Medulla oblongata (tissue), 1 donor: ENCODE data around the gene AGAP1.

Experiments used
- DNase-seq: peaks from one replicate; pipeline ENCODE4 v3.0.0-alpha.2; 2015; ENCODE audit errors: extremely low spot score

Gene AGAP1

GRCh38 chr2:236171181-236171679, 677.4 kb downstream of the AGAP1 start:
- no peak for DNase-seq

- peak; percentile 74 for DNase-seq
These were observed 677.9 kb downstream of the AGAP1 start for GRCh38 chr2:236171680-236172254.

- DNase-seq = no peak
These were observed 678.6 kb downstream of the AGAP1 start for GRCh38 chr2:236172255-236173035.

DNA sequence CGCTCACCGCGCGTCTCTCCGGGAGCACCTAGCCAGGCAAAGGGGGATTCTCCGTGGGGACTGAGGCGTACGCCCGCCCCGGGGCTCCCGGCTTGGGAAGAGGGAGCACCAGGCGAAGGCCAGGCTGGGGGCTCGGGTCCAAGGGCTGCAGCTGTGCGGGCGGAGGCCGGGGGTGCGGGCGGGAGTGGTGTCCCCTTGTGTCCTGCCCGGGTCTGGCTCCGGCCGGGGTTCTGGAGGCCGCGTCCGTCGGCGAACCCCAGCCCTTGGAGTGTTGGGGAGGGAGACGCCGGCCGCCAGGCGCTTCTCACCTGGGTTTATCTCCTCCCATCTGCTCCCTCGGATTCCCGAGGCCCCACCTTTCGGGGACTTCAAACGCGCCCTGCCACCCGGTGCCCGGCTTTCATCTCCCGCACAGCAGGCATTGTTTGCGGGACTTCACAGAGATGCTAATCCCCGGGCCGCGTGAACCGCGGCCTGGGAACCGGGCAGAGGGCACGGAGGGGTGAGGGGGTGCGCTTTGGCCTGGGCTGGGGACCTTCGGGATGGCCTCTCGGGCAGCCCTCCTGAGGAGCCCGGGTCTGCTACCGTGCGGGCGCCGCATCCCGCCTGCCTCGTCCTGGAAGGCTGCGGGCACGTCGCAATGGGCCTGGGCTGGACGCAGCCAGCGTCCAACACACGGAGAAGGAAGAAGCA, 679.3 kb downstream of the AGAP1 start:
- no peak for DNase-seq

- DNase-seq = no peak
These were observed 680.1 kb downstream of the AGAP1 start for GRCh38 chr2:236173729-236174607.

GRCh38 chr2:236175548-236176150, 681.8 kb downstream of the AGAP1 start:
- no peak for DNase-seq

DNA sequence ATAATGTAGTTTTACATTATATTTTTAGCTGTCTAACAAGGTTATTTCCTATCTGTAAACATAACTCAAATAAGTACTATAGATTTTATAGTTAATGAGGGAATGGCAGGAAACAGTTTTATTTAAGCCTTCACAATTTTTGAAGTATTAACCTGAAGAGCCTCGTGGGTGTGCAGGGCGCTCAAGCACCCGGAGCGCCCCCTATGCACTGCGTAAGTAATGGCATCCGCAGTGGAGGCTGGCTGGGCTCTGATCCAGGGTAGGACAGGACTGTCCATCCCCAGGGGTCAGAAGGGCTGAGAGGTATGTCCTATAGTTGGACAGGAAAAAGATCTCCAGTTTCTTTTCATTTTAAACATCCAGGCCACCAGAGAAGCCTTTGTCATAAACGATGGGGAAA, 682.6 kb downstream of the AGAP1 start:
- DNase-seq = no peak

- DNase-seq = no peak
These were observed 683.1 kb downstream of the AGAP1 start for GRCh38 chr2:236176951-236177350.

GRCh38 chr2:236177604-236177966, 683.7 kb downstream of the AGAP1 start:
- DNase-seq = no peak

DNA sequence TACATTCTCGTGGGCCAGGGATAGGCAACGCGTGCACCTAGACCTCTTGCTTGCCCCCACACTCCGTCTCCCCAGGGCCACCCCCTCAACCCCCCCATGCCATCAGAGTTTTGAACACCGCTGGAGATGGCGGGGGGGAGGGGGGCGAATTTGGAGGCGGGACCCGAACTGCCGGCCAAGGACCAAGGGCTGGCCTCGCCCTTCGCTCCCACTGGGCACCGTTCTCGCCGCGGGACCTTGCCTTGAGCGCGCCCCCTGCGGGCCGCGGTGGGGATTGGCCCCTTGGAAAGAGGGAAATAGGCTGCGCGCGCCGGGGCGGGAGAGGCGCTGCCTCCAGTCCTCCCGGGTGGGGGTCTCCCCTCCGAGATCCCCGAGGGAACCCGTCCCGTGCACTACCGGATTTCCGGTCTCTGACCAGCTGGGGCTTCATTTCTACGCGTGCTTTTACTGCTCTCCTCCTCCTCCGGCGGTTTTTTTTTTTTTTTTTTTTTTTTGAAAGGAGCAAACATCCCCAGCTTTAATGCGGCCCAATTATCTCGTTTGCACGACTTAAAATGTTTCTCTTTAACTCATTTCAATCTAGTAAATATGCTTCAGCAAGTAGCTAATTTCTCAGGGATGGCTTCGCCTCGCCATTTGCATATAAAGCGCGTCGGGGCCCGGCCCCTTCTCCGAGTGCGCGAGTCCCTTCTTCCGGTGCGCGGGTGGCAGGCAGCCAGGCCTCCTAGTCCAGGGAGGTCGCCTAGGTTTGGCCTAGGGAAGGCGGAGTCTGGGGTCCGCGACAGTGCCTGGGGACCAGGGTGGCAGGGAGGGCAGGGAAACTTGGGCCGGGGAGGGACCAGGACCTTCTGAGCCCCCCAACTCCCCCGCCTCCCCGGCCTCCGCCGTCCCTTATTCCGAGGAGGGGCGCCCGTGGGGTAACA, 684.4 kb downstream of the AGAP1 start:
- DNase-seq = peak; percentile 64

DNA sequence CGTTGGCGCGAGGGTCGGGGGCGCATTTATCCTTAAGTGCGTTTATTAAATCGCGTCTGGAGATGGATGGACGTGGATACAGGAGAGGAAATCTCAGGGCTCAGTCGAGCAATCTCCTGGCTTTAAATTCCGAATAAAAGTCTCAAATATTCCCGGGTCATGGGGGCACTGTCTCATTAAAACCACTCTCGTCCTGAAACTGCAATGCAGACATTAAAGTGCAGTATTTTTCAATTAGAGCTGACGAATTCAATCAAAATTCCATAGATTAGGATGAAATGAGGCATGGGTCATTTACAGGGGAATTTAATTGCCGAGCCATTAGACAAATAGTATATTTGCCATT, 685.0 kb downstream of the AGAP1 start:
- no peak for DNase-seq

DNA sequence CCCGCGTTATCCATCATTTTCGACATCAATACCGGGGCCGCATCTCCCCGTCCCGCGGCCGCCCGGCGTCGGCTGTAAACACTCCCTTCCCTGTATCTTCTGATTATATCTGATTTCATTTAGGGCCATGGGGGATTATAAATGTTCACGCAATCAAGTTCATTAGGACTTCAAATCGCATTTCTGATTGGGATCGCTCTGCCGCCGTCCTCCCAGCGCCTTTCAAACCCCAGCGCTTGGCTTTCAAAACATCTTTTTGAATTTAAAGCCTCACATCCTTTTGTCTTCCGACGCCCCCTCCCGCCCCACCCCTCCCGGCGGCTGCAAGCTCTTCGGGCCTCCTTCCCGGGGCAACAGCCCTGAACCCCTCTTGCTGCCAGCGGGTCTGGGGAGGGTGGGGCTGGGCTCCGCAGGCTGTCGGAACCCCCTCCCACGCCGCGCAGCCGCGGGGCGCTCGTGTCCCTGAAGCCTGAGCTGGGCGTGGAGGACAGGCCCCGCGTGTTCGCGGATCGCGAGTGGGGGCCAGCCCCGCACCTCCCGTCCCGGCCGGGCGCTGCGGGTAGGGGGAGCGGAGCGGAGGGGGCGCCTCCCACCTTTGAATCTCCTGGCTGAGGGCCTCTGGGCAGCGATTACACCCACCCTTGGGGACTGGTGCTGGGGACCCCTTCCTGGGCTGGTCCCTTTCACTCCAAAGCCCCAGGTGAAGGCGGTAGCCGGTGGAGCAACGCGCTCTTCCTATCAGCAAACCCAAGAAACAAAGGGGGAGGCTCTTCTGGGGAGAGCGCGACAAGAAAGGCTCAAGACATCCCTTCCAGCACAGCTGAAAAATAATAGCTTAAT, 685.6 kb downstream of the AGAP1 start:
- DNase-seq = no peak

DNA sequence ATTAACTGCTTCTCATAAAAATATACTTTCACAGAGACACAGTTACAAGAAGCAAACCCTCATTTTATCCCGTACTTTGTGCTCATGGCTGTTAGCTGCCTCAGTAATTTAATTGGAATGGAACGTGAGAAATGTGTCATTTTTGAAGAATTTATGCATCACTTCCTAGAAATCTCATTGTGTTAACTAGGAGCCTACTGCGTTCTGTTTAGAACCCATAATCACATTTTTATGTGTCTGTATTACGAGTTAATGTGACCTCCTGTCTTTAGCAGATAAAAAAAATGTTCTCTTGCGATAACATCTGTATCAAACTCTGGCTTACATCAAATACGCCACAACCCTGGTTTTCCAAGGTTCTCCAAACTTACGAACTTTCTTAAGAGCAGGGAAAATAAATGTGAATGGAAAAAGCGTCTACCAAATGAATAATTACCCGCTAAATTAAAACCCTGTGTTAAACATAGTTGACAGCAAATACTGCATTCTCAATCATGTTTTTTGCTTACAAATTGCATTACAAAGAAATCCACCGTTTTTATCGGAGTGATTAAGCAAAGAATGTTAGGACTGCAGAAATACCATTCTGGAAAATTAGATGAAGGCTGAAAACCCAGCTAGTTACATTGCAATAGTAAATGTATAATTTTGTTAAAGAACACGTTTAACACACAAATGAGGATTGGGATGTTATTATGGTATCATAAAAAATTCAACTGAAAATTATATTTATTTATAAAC, 686.4 kb downstream of the AGAP1 start:
- DNase-seq = no peak

DNA sequence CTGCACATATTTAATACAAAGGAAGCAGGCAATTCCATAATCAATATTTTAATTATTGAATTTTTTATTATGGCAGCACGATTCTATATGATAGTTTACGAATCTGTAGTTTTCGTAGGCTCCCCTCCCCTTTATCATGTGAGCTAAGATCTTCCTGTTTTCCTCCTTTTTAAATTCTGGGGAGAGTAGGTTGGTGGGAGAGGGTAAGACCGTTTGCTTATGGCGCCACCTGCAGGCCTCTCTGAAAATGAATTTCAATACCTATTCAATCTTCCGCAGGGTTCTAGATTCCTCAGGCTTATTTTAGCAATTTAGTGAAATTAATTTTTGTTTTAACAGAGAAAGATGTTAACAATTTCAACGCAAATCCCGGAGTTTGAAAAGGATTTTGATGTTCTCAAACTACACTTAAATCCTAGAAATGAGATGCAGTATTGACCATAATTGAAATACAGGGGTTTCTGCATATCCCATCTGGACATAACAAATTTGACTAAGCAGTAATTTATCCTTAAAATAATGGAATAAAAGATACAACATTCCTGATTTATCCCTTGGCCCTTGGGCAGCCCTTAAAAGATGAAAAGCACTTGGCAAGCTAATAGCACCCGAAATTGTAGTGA, 687.1 kb downstream of the AGAP1 start:
- peak; percentile 68 for DNase-seq
